H9 (cell line): ENCODE results near the gene IFNL1. TPM values are rescaled to one million over a fixed set of nuclear protein-coding genes. Genes with fewer than 3 reads are reported as not detected.
"Not testable (repeated sequence)": the region's sequence is repeated elsewhere in the genome, so short reads cannot be mapped to it uniquely, and the experiment has no call there.

Experiments used
- DNase-seq: peaks from one replicate; pipeline ENCODE4 v3.0.0-alpha.2; 2017
- H2AFZ ChIP-seq: one replicate; pipeline ENCODE4 v1.6.1; 2013; ENCODE audit warnings: mild to moderate bottlenecking, low read length, control low read depth, moderate library complexity
- H2AK5ac ChIP-seq: 2 replicates; pipeline ENCODE4 v1.6.1; 2013; ENCODE audit warnings: low read length, control low read depth, mixed read lengths; ENCODE audit not compliant: insufficient read length
- H2BK120ac ChIP-seq: one replicate; pipeline ENCODE4 v1.6.1; 2013; ENCODE audit warnings: low read depth, mild to moderate bottlenecking, low read length, control low read depth, inconsistent platforms; ENCODE audit not compliant: poor library complexity, severe bottlenecking
- H2BK12ac ChIP-seq: 2 replicates; pipeline ENCODE4 v1.6.1; 2013; ENCODE audit warnings: low read length, control low read depth, mixed read lengths, low read depth; ENCODE audit not compliant: insufficient read length
- H2BK15ac ChIP-seq: 2 replicates; pipeline ENCODE4 v1.6.1; 2013; ENCODE audit warnings: low read depth, low read length, control low read depth
- H2BK20ac ChIP-seq: one replicate; pipeline ENCODE4 v1.6.1; 2013; ENCODE audit warnings: low read depth, mild to moderate bottlenecking, low read length, control low read depth, inconsistent platforms; ENCODE audit not compliant: poor library complexity, severe bottlenecking
- H2BK5ac ChIP-seq: 2 replicates; pipeline ENCODE4 v1.6.1; 2013; ENCODE audit warnings: low read length, control low read depth, mixed read lengths; ENCODE audit not compliant: insufficient read length
- H3K14ac ChIP-seq: 2 replicates; pipeline ENCODE4 v1.6.1; 2013; ENCODE audit warnings: low read length, control low read depth; ENCODE audit not compliant: insufficient read depth
- H3K18ac ChIP-seq: 2 replicates; pipeline ENCODE4 v1.6.1; 2013; ENCODE audit warnings: low read depth, mild to moderate bottlenecking, mixed read lengths, low read length, control low read depth; ENCODE audit not compliant: insufficient read length
- H3K23ac ChIP-seq: 2 replicates; pipeline ENCODE4 v1.6.1; 2013; ENCODE audit warnings: low read length, control low read depth, mixed read lengths, low read depth; ENCODE audit not compliant: insufficient read length
- H3K23me2 ChIP-seq: 2 replicates; pipeline ENCODE4 v1.6.1; 2013; ENCODE audit warnings: low read depth, mild to moderate bottlenecking, mixed read lengths, low read length, control low read depth; ENCODE audit not compliant: insufficient read length, poor library complexity, severe bottlenecking
- H3K27ac ChIP-seq: 2 replicates; pipeline ENCODE4 v1.5.1; 2013; ENCODE audit warnings: low read length, control low read depth, mixed read lengths, low read depth; ENCODE audit not compliant: insufficient read length
- H3K27me3 ChIP-seq: 2 replicates; pipeline ENCODE4 v1.6.1; 2013; ENCODE audit warnings: low read length, control low read depth, inconsistent platforms; ENCODE audit not compliant: insufficient read depth
- H3K4ac ChIP-seq: 2 replicates; pipeline ENCODE4 v1.6.1; 2013; ENCODE audit warnings: low read depth, mild to moderate bottlenecking, control low read depth, inconsistent platforms, low read length, moderate library complexity
- H3K4me1 ChIP-seq: 2 replicates; pipeline ENCODE4 v1.6.1; 2013; ENCODE audit warnings: low read length, control low read depth, inconsistent platforms; ENCODE audit not compliant: insufficient read depth
- H3K4me2 ChIP-seq: 2 replicates; pipeline ENCODE4 v1.6.1; 2013; ENCODE audit warnings: low read length, control low read depth, mixed read lengths; ENCODE audit not compliant: insufficient read length, insufficient read depth
- H3K56ac ChIP-seq: 2 replicates; pipeline ENCODE4 v1.6.1; 2013; ENCODE audit warnings: low read depth, mild to moderate bottlenecking, mixed read lengths, low read length, control low read depth; ENCODE audit not compliant: insufficient read length
- H3K79me1 ChIP-seq: 2 replicates; pipeline ENCODE4 v1.6.1; 2013; ENCODE audit warnings: low read depth, mild to moderate bottlenecking, moderate library complexity, low read length, control low read depth, inconsistent platforms; ENCODE audit not compliant: insufficient read depth, poor library complexity, severe bottlenecking
- H3K79me2 ChIP-seq: 2 replicates; pipeline ENCODE4 v1.6.1; 2013; ENCODE audit warnings: low read length, control low read depth, inconsistent platforms; ENCODE audit not compliant: insufficient read depth
- H3K9ac ChIP-seq: 2 replicates; pipeline ENCODE4 v1.6.1; 2013; ENCODE audit warnings: low read length, control low read depth, mixed read lengths; ENCODE audit not compliant: insufficient read length; ENCODE audit errors: extremely low read depth
- H3K9me3 ChIP-seq: one replicate; pipeline ENCODE4 v1.6.1; 2013; ENCODE audit warnings: low read depth, low read length, inconsistent platforms; ENCODE audit not compliant: control insufficient read depth
- H3T11ph ChIP-seq: one replicate; pipeline ENCODE4 v1.6.1; 2013; ENCODE audit warnings: mild to moderate bottlenecking, low read length, control low read depth, inconsistent platforms
- H4K20me1 ChIP-seq: one replicate; pipeline ENCODE4 v1.6.1; 2013; ENCODE audit not compliant: control insufficient read depth, insufficient read length, insufficient read depth
- H4K5ac ChIP-seq: 2 replicates; pipeline ENCODE4 v1.6.1; 2013; ENCODE audit warnings: low read depth, mild to moderate bottlenecking, mixed read lengths, low read length, control low read depth; ENCODE audit not compliant: insufficient read length
- H4K8ac ChIP-seq: replicated peaks from 2 replicates; pipeline ENCODE4 v1.6.1; 2013; ENCODE audit warnings: low read length, control low read depth, mixed read lengths, low read depth; ENCODE audit not compliant: insufficient read length
- H4K91ac ChIP-seq: 2 replicates; pipeline ENCODE4 v1.6.1; 2013; ENCODE audit warnings: low read depth, mild to moderate bottlenecking, moderate library complexity, mixed read lengths, low read length, control low read depth; ENCODE audit not compliant: insufficient read length
- H3K27ac Mint-ChIP-seq, 3 experiments: 2 replicates in 2 of 3; 3 replicates in 1 of 3; pipeline ENCODE4 v1.8.0; 2020 to 2021; ENCODE audit warnings: mixed read lengths in 3 of 3, mild to moderate bottlenecking in 1 of 3, moderate library complexity in 1 of 3
- H3K27me3 Mint-ChIP-seq: 2 replicates; pipeline ENCODE4 v1.8.0; 2021; ENCODE audit warnings: low read depth, mild to moderate bottlenecking, moderate library complexity, mixed read lengths
- H3K36me3 Mint-ChIP-seq, 3 experiments: 2 replicates in 2 of 3; 3 replicates in 1 of 3; pipeline ENCODE4 v1.8.0; 2020 to 2021; ENCODE audit warnings: low read depth in 3 of 3, mixed read lengths in 3 of 3; ENCODE audit not compliant: insufficient read depth in 1 of 3
- H3K4me1 Mint-ChIP-seq, 2 experiments: 2 replicates each; pipeline ENCODE4 v1.8.0; 2020; ENCODE audit warnings: mixed read lengths in 2 of 2
- H3K4me3 Mint-ChIP-seq, 2 experiments: 2 replicates in 1 of 2; 3 replicates in 1 of 2; pipeline ENCODE4 v1.8.0; 2020 to 2021; ENCODE audit warnings: mild to moderate bottlenecking in 2 of 2, mixed read lengths in 2 of 2, moderate library complexity in 1 of 2
- H3K9me3 Mint-ChIP-seq, 2 experiments: 2 replicates in 1 of 2; 3 replicates in 1 of 2; pipeline ENCODE4 v1.8.0; 2020; ENCODE audit warnings: mild to moderate bottlenecking in 2 of 2, mixed read lengths in 2 of 2, moderate library complexity in 1 of 2
- WGBS: extraction: QIAGEN DNeasy Blood & Tissue Kit; methylation state at CpG from one replicate; pipeline ENCODE4 v1.1.7; 2013; ENCODE audit warnings: missing lambda C conversion rate, low lambda C conversion rate, mixed read lengths; ENCODE audit not compliant: insufficient read length; ENCODE audit errors: extremely low coverage; 5-methylcytosine and 5-hydroxymethylcytosine counted together
- total RNA-seq: library from RNA; stranded (reverse); gene quantifications from 2 replicates; pipeline ENCODE4 v1.2.1, GENCODE V29; 2021

Gene IFNL1
- total RNA-seq, 1 experiment from 2014 or later = not detected

GRCh38 chr19:39269369-39269768 is 26.8 kb upstream of the IFNL1 start:
- peaks cover 74% of the 10 kb centered on the region for H3K27me3 Mint-ChIP-seq
- not testable (repeated sequence) for H3K23me2 ChIP-seq, H3K79me2 ChIP-seq, H4K20me1 ChIP-seq, H3K14ac ChIP-seq, H3K79me1 ChIP-seq, H3K27ac ChIP-seq, H3K4ac ChIP-seq, H3K9ac ChIP-seq, H3K23ac ChIP-seq, H3K4me2 ChIP-seq, H3K9me3 ChIP-seq, DNase-seq, H3T11ph ChIP-seq, H2BK20ac ChIP-seq, H2BK5ac ChIP-seq, H3K4me3 Mint-ChIP-seq, H3K18ac ChIP-seq, H3K9me3 Mint-ChIP-seq, H3K4me1 ChIP-seq, H3K36me3 Mint-ChIP-seq, H2AFZ ChIP-seq, H3K4me1 Mint-ChIP-seq, H4K8ac ChIP-seq, H2BK120ac ChIP-seq, H3K27ac Mint-ChIP-seq, H2BK12ac ChIP-seq, H2AK5ac ChIP-seq, H3K56ac ChIP-seq, H2BK15ac ChIP-seq, H4K5ac ChIP-seq, H4K91ac ChIP-seq
- peaks cover 17% of the 10 kb centered on the region for H3K27me3 ChIP-seq
- WGBS = no CpG with 5 or more reads among the region's 10 CpGs
